Kidney capillary endothelial cell (primary cell): ENCODE data around the gene N4BP2.

ENCODE experiments used
- DNase-seq: peaks from one replicate; pipeline ENCODE4 v3.0.0-alpha.2; 2018; ENCODE audit warnings: low spot score

Gene N4BP2

GRCh38 chr4:40152637-40153036 lies 96.0 kb downstream of the N4BP2 start:
- DNase-seq, result no peak

GRCh38 chr4:40157436-40157835 lies 100.8 kb downstream of the N4BP2 start:
- DNase-seq, result no peak

GRCh38 chr4:40160258-40160657 lies 103.6 kb downstream of the N4BP2 start:
- DNase-seq, result no peak

GRCh38 chr4:40164459-40164858 lies 107.8 kb downstream of the N4BP2 start:
- DNase-seq, result no peak

GRCh38 chr4:40165916-40166315 lies 109.3 kb downstream of the N4BP2 start:
- peak; percentile 60 for DNase-seq

- DNase-seq, result no peak
These were observed 111.4 kb downstream of the N4BP2 start for GRCh38 chr4:40168070-40168469.

- DNase-seq, result no peak
These were observed 113.9 kb downstream of the N4BP2 start for GRCh38 chr4:40170588-40170987.

- no peak for DNase-seq
These were observed 116.8 kb downstream of the N4BP2 start for GRCh38 chr4:40173470-40173875.

- DNase-seq, result no peak
These were observed 120.0 kb downstream of the N4BP2 start for GRCh38 chr4:40176602-40177001.

GRCh38 chr4:40177591-40177990 lies 120.9 kb downstream of the N4BP2 start:
- no peak for DNase-seq

- no peak for DNase-seq
These were observed 122.0 kb downstream of the N4BP2 start for GRCh38 chr4:40178672-40179071.

GRCh38 chr4:40179360-40179759 lies 122.7 kb downstream of the N4BP2 start:
- no peak for DNase-seq

GRCh38 chr4:40180356-40180755 lies 123.7 kb downstream of the N4BP2 start:
- DNase-seq, result peak; percentile 93

- DNase-seq, result no peak
These were observed 125.4 kb downstream of the N4BP2 start for GRCh38 chr4:40182001-40182400.

GRCh38 chr4:40182954-40183353 lies 126.3 kb downstream of the N4BP2 start:
- no peak for DNase-seq

GRCh38 chr4:40183615-40184411 lies 127.2 kb downstream of the N4BP2 start:
- no peak for DNase-seq

- no peak for DNase-seq
These were observed 129.4 kb downstream of the N4BP2 start for GRCh38 chr4:40185830-40186664.

- no peak for DNase-seq
These were observed 130.0 kb downstream of the N4BP2 start for GRCh38 chr4:40186665-40187014.

- no peak for DNase-seq
These were observed 130.8 kb downstream of the N4BP2 start for GRCh38 chr4:40187386-40187906.

GRCh38 chr4:40190019-40190418 lies 133.4 kb downstream of the N4BP2 start:
- DNase-seq, result no peak

GRCh38 chr4:40190465-40190864 lies 133.8 kb downstream of the N4BP2 start:
- no peak for DNase-seq

GRCh38 chr4:40190880-40191815 lies 134.5 kb downstream of the N4BP2 start:
- no peak for DNase-seq
